ENCODE results near the gene ASTN2. TPM values are rescaled to one million over a fixed set of nuclear protein-coding genes. Genes with fewer than 3 reads are reported as not detected.

ASTN2 gene
- total and polyA plus RNA-seq, 2 experiments from 2014 or later = 5.6 to 7.7 TPM

GRCh38 chr9:116387934-116388698 is 1026.7 kb downstream of the ASTN2 start:
- Histone ChIP-seq H3K27ac (no peak overlapping the region), H3K4me3 (no peak overlapping the region), H3K36me3 (no peaks in the 10 kb centered on the region), H3K9me3 (ENCODE audit: low read depth) (no peaks in the 10 kb centered on the region), H3K27me3 (no peaks in the 10 kb centered on the region), H3K4me1 (ENCODE audit: low read depth) (no peaks in the 10 kb centered on the region)
- no peak for DNase-seq (ENCODE audit: low read depth in 1 of 2, low spot score in 1 of 2)
- TF ChIP-seq, protein P1, sequence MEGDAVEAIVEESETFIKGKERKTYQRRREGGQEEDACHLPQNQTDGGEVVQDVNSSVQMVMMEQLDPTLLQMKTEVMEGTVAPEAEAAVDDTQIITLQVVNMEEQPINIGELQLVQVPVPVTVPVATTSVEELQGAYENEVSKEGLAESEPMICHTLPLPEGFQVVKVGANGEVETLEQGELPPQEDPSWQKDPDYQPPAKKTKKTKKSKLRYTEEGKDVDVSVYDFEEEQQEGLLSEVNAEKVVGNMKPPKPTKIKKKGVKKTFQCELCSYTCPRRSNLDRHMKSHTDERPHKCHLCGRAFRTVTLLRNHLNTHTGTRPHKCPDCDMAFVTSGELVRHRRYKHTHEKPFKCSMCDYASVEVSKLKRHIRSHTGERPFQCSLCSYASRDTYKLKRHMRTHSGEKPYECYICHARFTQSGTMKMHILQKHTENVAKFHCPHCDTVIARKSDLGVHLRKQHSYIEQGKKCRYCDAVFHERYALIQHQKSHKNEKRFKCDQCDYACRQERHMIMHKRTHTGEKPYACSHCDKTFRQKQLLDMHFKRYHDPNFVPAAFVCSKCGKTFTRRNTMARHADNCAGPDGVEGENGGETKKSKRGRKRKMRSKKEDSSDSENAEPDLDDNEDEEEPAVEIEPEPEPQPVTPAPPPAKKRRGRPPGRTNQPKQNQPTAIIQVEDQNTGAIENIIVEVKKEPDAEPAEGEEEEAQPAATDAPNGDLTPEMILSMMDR (IDR thresholded peaks at IDR 0.05; ENCODE audit: low read depth, low read length) = no peak

DNA sequence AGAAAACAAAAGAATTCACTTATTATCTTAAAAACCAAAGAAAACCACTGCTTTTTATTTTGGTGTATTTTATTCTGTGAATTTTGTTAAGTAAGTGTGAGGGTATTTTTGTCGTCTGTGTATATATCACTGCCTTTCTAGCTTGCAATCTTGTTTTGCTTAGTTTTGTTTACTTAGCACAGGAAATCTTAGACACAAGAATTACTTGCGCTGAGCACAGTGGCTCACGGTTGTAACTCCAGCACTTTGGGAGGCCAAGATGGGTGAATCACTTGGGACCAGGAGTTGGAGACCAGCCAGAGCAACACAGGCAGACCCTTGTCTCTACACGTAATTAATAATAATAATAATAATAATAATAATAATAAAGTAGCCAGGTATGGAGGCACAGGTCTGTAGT is 1030.9 kb downstream of the ASTN2 start:
- H3K4me1 ChIP-seq (ENCODE audit: low read depth) = no peaks in the 10 kb centered on the region
- no peak overlapping the region for H3K27ac ChIP-seq
- TF ChIP-seq, protein P1 (IDR thresholded peaks at IDR 0.05; ENCODE audit: low read depth, low read length) = no peak
- no peaks in the 10 kb centered on the region for H3K36me3 ChIP-seq
- peak in 1 of 2 donors; percentile 38 for DNase-seq (ENCODE audit: low read depth in 1 of 2, low spot score in 1 of 2)
- no peaks in the 10 kb centered on the region for H3K9me3 ChIP-seq (ENCODE audit: low read depth)
- no peak overlapping the region for H3K4me3 ChIP-seq
- H3K27me3 ChIP-seq = no peaks in the 10 kb centered on the region

- Histone ChIP-seq H3K4me1 (ENCODE audit: low read depth) (no peaks in the 10 kb centered on the region), H3K9me3 (ENCODE audit: low read depth) (no peaks in the 10 kb centered on the region), H3K27ac (no peak overlapping the region), H3K27me3 (no peaks in the 10 kb centered on the region), H3K36me3 (no peaks in the 10 kb centered on the region), H3K4me3 (no peak overlapping the region)
- TF ChIP-seq, protein P1 (IDR thresholded peaks at IDR 0.05; ENCODE audit: low read depth, low read length) = no peak
- DNase-seq (ENCODE audit: low read depth in 1 of 2, low spot score in 1 of 2) = no peak
These were observed 1031.7 kb downstream of the ASTN2 start for GRCh38 chr9:116383133-116383532.

DNA sequence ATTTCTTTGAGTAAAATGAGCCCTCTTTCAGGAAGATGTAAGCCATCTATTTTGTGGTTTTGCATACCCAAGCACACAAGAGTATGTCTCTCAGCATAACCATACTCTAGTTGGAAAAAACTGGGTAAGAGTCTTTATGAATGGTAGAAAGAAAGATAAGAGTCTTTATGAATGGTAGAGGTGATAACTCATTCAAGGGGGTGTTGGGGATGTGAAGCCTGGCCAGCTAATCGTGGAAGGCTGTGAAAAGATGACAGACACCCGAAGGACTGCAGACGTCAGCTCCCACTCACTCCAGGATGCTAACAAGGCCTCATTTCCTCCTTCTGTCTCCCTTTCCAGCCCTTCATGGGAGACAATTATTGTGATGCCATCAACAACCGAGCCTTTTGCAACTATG is 1032.8 kb downstream of the ASTN2 start:
- Histone ChIP-seq H3K4me1 (ENCODE audit: low read depth) (no peaks in the 10 kb centered on the region), H3K27ac (no peak overlapping the region), H3K27me3 (no peaks in the 10 kb centered on the region), H3K36me3 (no peaks in the 10 kb centered on the region), H3K4me3 (no peak overlapping the region), H3K9me3 (ENCODE audit: low read depth) (no peaks in the 10 kb centered on the region)
- TF ChIP-seq, protein P1 (IDR thresholded peaks at IDR 0.05; ENCODE audit: low read depth, low read length) = no peak
- DNase-seq (ENCODE audit: low read depth in 1 of 2, low spot score in 1 of 2) = no peak

GRCh38 chr9:116381350-116381749 is 1033.5 kb downstream of the ASTN2 start:
- Histone ChIP-seq H3K4me3 (no peak overlapping the region), H3K36me3 (no peaks in the 10 kb centered on the region), H3K9me3 (ENCODE audit: low read depth) (no peaks in the 10 kb centered on the region), H3K27ac (no peak overlapping the region), H3K4me1 (ENCODE audit: low read depth) (no peaks in the 10 kb centered on the region), H3K27me3 (no peaks in the 10 kb centered on the region)
- TF ChIP-seq, protein P1 (IDR thresholded peaks at IDR 0.05; ENCODE audit: low read depth, low read length) = no peak
- DNase-seq (ENCODE audit: low read depth in 1 of 2, low spot score in 1 of 2) = peak in 1 of 2 donors; percentile 58
